Stimulated activated CD8-positive, alpha-beta memory T cell treated with anti-CD3 and anti-CD28 coated beads, Interleukin-15, amount 100 ng/mL, for 4 hours (primary cell): Measurements from ENCODE around the gene LDLRAD3.
"Not testable (repeated sequence)": the region's sequence is repeated elsewhere in the genome, so short reads cannot be mapped to it uniquely, and the experiment has no call there.

Experiments
- DNase-seq, 2 donors: peaks; one replicate each; pipeline ENCODE4 v3.0.0-alpha.2; 2020; ENCODE audit warnings: low read depth in 2 of 2

Gene LDLRAD3

GRCh38 chr11:36162006-36162882 is 218.4 kb downstream of the LDLRAD3 start:
- no peak for DNase-seq

- DNase-seq = no peak
Measured at GRCh38 chr11:36162883-36163434, 219.1 kb downstream of the LDLRAD3 start.

- no peak for DNase-seq
Measured at GRCh38 chr11:36164506-36165250, 220.8 kb downstream of the LDLRAD3 start.

- DNase-seq = no peak
Measured at GRCh38 chr11:36165621-36166397, 221.9 kb downstream of the LDLRAD3 start.

DNA sequence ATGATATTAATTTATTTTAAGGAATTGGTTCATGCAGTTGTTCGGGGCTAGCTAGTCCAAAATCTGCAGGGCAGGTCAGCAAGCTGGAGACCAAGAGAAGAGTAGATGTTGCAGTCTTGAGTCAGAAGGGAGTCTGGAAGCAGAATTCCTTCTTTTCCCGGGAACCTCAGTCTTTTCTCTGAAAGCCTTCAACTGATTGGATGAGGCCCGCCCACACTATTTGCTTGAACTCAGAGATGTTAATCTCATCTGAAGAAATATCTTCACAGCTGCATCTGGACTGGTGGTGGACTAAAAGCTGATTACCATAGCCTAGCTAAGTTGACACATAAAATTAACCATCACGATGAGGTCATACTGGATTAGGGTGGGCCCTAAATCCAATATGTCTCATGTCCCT is 223.2 kb downstream of the LDLRAD3 start:
- DNase-seq = no peak

- DNase-seq = no peak
Measured at GRCh38 chr11:36167729-36168128, 223.9 kb downstream of the LDLRAD3 start.

- DNase-seq = no peak
Measured at GRCh38 chr11:36177836-36178235, 234.0 kb downstream of the LDLRAD3 start.

GRCh38 chr11:36186340-36187175 is 242.7 kb downstream of the LDLRAD3 start:
- DNase-seq = no peak

- no peak for DNase-seq
Measured at GRCh38 chr11:36187622-36188021, 243.8 kb downstream of the LDLRAD3 start.

DNA sequence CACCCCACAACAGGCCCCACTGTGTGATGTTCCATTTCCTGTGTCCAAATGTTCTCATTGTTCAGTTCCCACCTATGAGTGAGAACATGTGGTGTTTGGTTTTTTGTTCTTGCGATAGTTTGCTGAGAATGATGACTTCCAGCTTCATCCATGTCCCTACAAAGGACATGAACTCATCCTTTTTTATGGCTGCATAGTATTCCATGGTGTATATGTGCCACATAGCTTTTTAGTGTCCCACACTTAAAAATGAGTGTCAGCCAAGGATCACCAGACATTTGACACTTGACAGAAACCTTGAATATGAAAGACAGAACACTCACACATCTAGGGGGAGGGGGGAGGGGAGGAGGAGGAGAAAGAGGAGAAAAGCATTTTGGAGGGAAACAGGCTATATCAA is 245.9 kb downstream of the LDLRAD3 start:
- not testable (repeated sequence) for DNase-seq

DNA sequence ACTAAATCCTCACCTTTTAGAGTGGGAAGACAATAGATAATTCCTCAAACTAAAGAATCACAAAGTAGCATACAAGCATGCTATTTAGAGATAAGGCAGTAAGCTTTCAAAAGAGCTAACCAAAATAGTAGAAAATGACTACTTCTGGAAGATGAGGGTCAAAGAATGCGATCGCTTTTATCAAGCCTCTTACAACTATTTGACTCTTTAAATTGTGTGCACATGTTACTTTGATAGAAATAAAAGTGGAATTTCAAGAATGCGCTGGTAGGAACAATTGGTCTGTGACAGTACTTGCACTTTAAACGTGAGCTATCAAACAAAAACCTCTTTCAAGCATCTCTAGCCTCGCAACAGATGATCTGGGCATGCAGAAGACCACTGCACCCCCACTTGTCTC is 248.1 kb downstream of the LDLRAD3 start:
- no peak for DNase-seq

DNA sequence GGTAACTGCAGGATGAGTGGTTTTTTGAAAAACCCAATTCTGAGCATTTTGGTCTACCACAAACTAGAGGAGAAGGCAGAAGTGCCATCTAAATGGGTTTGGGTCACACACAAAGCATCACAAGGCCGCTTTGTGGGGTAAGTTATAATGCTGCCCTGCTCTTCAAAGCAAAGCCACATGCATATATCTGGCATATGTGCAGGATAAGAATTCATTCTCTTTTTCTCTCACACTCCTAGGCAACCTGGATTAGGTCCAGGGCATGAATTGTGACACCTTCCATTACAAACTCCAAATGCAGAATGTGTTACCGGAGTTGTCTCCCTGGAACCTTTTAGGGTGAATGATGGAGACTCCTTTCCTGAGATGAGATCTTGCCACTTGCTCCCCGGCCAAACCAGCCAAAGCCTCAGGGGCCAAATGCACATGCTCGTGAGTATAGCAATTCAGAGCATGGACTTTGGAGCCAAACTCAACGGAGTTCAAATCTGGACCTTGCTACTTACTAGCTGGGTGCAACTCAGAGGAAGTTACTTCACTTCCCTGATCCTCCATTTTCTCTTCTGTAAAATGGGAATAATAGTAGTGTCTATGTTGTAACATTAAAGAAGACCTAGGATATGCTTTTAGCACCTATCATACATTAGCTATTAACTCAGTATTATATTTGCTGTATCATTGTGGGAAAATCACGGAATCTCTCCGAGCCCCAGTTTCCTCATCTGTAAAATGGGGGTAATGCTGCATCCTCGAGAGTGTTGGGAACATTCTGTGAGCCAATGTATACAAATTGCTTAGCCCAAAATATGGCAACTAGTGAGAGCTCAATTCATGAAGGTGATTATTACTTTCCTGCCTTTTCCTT is 248.8 kb downstream of the LDLRAD3 start:
- DNase-seq = no peak

DNA sequence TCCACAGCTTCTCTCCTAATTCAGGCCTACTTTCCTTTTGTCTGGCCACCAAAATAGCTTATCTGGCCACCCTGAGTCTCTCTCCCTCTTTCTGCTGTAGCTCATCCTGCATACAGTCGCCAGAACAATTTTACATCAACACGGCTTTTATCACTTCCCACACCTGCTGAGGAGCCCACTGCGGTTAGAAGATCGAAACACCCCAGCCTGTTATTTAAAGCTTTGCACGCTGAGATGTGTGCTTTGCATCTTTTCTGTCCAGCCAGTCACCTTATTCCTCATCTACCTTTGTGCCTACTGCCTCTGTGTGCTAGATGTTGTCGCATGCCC is 249.4 kb downstream of the LDLRAD3 start:
- DNase-seq = no peak

GRCh38 chr11:36193721-36194120 is 249.9 kb downstream of the LDLRAD3 start:
- DNase-seq = no peak

- DNase-seq = no peak
Measured at GRCh38 chr11:36195496-36196354, 251.9 kb downstream of the LDLRAD3 start.

- no peak for DNase-seq
Measured at GRCh38 chr11:36196411-36196998, 252.6 kb downstream of the LDLRAD3 start.

- DNase-seq = no peak
Measured at GRCh38 chr11:36201411-36201810, 257.5 kb downstream of the LDLRAD3 start.

DNA sequence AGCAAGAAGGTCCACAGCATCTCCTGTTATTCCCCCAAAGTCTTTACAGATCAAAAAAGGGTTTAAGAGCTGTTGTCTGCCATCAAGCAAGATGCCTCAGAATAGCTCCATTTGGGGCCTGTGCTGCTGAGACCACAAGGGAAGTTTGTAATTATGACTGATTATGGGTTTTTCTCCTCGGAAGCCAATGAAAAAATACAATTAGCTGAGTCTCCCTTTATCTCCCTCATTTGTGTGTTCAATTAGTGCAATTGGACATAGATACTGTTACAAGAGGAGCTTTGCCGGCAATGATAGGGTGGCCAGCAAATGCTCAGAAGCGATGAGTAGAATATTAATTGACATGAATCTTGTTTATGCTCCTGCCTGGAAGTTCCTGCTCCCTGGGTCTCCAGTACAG is 261.7 kb downstream of the LDLRAD3 start:
- no peak for DNase-seq

GRCh38 chr11:36210529-36210928 is 266.7 kb downstream of the LDLRAD3 start:
- DNase-seq = no peak
